SKM-1 treated with dmso at 0.1 percent for 144 hours (cell line): ENCODE results near the gene CNTNAP2.
"Not testable (repeated sequence)": the region's sequence is repeated elsewhere in the genome, so short reads cannot be mapped to it uniquely, and the experiment has no call there.

Source experiments
- DNase-seq: peaks from one replicate; lab custom pipeline; 2025; ENCODE audit not compliant: unreplicated experiment; lab: John Stamatoyannopoulos, UW

CNTNAP2 gene

GRCh38 chr7:146865696-146866095 lies 749.1 kb downstream of the CNTNAP2 start:
- DNase-seq, result no peak

DNA sequence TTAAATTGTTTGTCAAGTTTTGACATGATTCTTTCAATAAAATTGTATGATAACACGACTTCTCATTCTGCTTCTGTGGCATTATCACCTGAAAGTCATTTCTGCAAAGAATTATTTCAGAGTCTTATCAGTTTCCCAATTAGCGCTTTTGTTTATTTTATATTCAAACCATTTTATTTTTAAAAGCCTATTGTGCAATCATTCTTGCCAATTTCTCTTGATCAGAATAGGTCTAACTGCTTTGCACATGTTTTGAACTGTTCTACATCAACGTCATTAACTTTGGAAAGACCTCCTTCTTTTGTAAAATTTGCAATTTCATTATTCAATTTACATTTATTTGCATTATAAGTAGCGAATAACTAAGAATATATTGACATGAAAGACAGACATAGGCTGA lies 758.1 kb downstream of the CNTNAP2 start:
- DNase-seq, result no peak

- no peak for DNase-seq
These were observed 758.7 kb downstream of the CNTNAP2 start for GRCh38 chr7:146875237-146875785.

DNA sequence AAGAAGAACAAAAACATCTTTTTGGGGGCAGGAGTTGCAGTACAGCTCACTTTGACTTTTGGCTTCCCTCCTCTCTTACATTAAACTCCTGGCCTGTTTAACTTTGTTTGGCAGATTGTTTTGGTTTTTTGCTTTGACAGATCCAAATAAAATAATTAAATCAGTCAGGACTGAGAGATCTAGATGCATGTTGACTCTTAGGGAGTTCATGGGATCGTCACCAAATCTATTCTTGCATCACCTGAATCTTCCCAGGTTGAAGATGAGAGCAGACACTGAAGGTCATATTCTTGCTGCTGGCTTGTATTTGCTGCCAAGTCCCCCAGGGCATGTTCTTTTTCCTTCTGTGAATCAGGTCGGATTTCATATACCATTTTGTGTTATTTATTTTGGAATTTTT lies 759.4 kb downstream of the CNTNAP2 start:
- DNase-seq, result no peak

GRCh38 chr7:146876411-146876810 lies 759.8 kb downstream of the CNTNAP2 start:
- DNase-seq, result no peak

DNA sequence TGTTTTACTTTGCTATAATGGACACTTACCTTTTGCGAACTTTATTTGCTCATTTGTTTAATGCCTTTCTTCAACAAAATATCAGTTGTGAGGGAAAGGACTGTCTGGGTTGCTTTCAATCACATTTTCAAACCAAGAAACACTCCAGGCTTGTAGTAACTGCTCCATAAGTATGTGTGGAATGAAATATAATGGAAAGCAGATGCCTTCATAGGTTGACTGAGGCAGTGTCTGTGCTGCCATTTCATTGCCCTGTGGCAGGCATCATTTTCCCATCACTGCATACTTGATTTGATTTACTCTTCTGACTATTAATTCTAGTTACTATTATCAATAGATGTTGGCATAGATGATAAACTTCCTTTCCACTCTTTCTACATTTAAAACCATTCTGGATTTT lies 762.3 kb downstream of the CNTNAP2 start:
- DNase-seq, result no peak

DNA sequence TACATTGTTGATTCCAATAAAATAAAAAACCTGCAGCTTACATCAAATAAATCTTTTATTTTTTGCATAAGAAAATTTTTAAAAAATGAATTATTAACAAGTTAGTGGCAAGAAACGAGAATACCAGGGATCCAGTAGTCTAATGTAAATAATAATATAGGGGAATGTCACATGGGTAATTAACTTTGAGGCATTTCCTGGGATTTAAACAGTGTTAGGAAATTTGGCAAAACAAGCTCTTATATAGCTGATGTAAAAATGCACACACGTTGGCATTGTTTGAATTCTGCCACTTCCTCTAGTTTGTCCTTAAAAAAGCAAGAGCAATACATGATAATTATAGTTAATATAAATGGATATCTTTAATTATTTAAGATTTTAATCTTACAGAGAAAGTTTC lies 768.6 kb downstream of the CNTNAP2 start:
- DNase-seq, result no peak

GRCh38 chr7:146889806-146890555 lies 773.4 kb downstream of the CNTNAP2 start:
- no peak for DNase-seq

DNA sequence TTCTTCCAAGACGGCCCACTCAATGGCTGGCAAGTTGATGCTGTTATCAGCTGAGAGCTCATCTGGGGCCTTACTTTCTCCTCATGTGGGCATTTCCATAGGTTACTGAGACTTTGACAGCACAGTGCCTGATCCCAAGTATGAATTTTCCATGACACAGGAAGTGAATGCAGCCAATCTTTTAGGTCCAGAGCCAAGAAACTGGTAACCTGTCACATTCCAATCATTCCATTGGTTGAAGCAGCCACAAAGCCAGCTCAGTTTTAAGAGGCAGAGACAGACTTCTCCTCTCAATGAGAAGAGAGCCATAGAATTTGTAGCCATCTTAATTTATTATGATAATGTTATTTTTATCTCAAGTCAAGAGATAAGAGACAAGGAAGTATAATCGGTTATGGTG lies 775.5 kb downstream of the CNTNAP2 start:
- DNase-seq, result no peak

GRCh38 chr7:146894927-146895326 lies 778.3 kb downstream of the CNTNAP2 start:
- no peak for DNase-seq

- DNase-seq, result no peak
These were observed 785.7 kb downstream of the CNTNAP2 start for GRCh38 chr7:146902266-146902665.

GRCh38 chr7:146902728-146903127 lies 786.1 kb downstream of the CNTNAP2 start:
- DNase-seq, result no peak

- DNase-seq, result not testable (repeated sequence)
These were observed 789.1 kb downstream of the CNTNAP2 start for GRCh38 chr7:146905746-146906145.

GRCh38 chr7:146922782-146923181 lies 806.2 kb downstream of the CNTNAP2 start:
- no peak for DNase-seq

DNA sequence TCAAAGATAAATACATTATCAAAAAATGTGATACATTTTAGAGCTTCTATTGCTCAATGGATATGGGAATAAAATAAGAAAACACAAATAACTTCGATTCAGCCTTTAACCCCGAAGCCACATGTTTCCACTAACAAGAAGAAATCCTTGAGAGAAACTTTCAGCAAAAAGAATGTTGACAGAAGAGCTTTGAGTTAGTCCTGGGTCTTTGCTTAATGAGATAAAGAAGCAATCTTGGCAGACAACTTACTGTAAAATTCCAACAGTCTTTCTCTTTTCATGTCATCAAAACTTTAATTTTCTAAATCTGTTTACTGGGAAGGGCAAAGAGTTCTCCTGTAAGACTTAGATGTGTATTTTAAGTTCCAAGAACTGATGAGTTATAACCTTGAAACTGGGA lies 810.2 kb downstream of the CNTNAP2 start:
- DNase-seq, result no peak

GRCh38 chr7:146937836-146938235 lies 821.2 kb downstream of the CNTNAP2 start:
- DNase-seq, result no peak

GRCh38 chr7:146943483-146943882 lies 826.9 kb downstream of the CNTNAP2 start:
- DNase-seq, result no peak

DNA sequence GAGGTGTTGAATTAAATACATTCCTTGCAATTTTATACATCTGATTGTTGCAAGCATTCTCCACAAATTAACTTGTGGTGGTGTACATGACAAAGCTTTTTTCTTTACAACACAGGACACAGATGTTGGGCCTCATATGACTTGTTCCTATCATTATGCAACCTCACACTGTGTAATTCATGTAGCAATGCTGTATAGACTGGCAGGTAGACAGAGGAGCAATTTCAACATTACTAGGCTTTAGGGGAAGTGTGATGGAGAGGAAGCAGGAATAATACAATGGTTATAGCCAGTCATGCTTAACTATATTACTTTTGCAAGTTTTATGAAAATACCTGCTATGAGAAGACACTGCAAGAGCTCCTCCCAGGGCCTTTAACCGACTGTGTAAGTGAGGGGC lies 832.1 kb downstream of the CNTNAP2 start:
- DNase-seq, result peak; percentile 85

GRCh38 chr7:146956321-146956720 lies 839.7 kb downstream of the CNTNAP2 start:
- no peak for DNase-seq

GRCh38 chr7:146956853-146957252 lies 840.3 kb downstream of the CNTNAP2 start:
- no peak for DNase-seq

GRCh38 chr7:146960773-146961391 lies 844.3 kb downstream of the CNTNAP2 start:
- no peak for DNase-seq

DNA sequence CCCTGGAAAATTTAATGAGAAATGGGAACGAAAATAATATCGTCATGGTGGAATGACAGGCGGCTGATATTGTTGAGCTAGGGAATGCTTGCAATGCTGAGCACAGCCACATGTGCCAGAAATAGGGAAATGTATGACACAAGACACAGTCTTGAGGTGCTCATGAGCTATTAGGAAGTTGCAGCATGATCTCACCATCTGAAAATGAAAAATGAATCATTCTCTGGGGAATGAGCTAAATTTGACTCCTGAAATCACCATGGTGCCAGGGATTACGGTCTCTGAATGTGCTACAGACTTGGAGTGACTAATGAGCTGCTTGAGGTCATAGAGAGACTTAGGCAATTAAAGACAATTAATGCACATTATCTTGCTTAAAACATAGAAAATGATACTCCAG lies 845.0 kb downstream of the CNTNAP2 start:
- DNase-seq, result no peak
